Activated CD8-positive, alpha-beta memory T cell treated with anti-CD3 and anti-CD28 coated beads for 24 hours (primary cell): Measurements from ENCODE around the gene PYGO2.

ENCODE experiments used
- DNase-seq: peaks from one replicate; pipeline ENCODE4 v3.0.0-alpha.2; 2020

PYGO2 gene

GRCh38 chr1:154961207-154962155, at the start of gene PYGO2:
TSS of gene PYGO2 (minus strand) at chr1:154961782. CDS start at chr1:154961576, 206 bp downstream.
- DNase-seq: peak; percentile 93

- DNase-seq: no peak
Measured at GRCh38 chr1:155011004-155011416, 49.4 kb upstream of the PYGO2 start.

GRCh38 chr1:155010211-155010918, 48.8 kb upstream of the PYGO2 start:
- no peak for DNase-seq

GRCh38 chr1:155009742-155010141, 48.2 kb upstream of the PYGO2 start:
- DNase-seq: no peak

DNA sequence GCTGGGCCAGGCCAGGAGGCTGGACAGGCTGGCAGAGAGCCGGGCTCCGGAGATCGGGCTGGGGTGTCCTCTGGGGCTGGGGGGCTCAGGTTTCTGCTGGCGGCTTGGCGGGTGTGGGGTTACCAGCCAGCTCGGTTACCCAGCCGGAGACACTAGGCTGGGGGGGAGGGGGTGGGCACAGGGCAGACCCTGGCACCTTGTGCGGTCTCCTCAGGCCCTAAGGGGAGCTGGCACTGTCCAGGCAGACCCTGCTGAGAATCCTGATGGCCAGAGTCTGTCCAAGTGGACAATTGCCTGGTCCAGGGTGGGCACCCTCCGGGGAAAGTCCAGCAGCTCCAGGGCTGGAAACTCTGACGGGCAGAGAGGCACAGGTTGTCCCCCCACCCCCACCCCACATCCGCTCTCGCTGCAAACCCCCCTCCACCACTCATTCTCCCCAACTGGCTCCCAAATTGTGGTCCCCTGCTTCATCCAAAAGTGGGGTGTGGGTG, 47.7 kb upstream of the PYGO2 start:
- no peak for DNase-seq

DNA sequence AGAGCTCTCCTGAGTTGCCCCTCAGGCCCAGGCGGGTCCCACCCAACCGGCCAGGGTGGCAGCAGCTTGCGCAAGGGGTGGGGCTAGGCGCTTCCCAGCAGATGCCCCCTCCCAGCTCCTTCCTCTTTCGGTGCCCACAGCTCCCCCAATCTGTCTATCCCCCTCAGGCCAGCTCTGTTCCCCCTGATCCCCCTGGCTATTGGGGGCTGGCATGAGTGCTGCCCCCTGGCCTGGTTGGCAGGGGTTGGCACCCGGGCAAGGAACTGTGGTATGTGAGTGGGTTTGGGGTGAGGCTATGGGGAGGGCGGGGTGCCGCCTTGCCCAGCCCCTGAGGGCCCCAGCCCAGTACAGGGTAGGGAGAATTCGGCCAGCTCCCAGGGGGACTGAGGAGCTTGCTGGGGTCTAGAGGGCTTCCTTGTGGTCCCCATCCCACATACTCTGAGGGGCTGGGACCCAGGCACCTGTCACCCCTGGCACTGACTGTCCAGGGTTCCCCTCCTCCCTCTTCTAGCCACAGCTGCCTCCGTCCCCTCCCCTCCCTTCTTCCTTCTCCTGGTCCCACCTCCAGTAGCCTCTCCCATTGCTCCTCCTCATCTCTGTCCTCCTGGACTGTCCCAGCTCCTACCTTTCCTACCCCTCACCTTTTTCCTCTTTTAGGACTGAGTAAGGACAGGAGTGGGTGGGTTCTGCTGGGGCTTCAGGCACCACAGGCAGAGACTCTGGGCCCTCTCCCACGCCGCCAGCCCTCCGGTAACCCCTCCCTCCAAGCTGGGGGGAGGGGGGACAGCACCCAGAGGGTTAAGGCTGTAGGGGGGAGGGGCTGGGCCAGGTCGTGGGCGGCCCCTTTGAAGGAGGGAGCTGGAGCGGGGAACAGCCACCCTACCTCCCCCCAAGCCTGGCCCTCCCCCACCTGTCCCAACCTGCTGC, 46.7 kb upstream of the PYGO2 start:
- no peak for DNase-seq

- no peak for DNase-seq
Measured at GRCh38 chr1:155007251-155007828, 45.8 kb upstream of the PYGO2 start.

GRCh38 chr1:155006601-155007101, 45.1 kb upstream of the PYGO2 start:
- DNase-seq: peak; percentile 74

- no peak for DNase-seq
Measured at GRCh38 chr1:155005076-155006011, 43.8 kb upstream of the PYGO2 start.

DNA sequence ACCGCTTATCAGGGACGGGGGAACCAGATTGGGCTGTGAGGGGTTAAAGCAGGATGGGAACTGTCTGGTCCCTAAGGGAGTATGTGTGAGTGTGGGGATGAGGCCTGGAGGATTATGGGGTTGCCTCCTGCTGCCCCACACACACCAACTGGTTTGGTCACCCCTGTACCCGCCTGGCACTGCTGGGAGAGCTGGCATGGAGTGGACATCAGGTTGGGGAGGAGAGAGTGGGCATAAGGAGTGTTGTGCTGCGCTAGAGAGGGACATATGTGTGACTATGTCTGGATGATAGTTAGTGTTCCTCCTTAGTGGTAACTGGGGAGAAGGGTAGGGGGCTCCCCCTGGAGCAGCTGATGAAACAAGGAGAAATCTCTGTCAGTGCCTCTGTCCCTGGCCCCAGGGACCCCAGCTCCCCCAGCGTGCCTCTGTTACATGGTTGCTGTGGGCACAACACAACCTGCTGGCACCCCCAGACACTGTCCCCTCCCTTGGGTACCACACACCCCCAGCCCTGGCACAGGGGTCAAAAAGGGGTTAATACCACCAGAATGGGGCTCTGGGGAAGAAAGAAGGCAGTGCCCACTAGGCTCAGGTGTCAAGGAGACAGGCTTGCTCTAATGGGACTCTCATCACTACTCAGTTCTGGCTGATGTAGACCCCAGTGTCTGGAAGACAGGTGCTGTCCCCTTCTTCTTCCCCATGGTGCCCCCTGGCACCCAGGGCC, 42.9 kb upstream of the PYGO2 start:
- DNase-seq: no peak

DNA sequence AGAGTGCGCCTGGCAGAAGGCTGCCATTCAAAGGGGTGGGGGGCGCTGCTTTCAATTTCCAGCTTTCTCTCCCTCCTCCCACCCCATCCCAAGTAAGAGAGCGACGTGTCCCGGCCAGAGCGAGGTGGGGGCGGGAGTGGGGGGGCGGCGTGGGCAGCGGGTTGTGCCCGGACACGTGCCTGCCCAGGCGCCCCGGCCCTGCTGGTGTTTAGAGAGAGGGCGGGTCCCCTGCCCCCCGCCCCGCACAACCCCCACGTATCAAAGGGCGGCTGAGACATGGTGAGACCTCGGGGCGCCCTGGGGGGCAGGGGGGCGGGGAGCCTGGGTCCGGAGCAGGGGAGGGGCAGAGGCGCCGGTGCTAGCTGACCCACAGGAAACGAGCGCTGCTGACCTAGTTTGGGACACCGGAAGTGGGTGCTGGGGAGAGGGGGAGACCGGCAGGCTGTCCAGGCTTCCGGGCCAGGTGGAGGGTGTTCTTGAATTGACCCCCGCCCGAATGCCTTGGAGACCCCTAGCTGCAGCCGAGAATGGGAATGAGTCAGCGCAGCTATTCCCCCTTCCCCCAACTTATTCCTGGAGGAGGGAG, 42.3 kb upstream of the PYGO2 start:
- DNase-seq: no peak

DNA sequence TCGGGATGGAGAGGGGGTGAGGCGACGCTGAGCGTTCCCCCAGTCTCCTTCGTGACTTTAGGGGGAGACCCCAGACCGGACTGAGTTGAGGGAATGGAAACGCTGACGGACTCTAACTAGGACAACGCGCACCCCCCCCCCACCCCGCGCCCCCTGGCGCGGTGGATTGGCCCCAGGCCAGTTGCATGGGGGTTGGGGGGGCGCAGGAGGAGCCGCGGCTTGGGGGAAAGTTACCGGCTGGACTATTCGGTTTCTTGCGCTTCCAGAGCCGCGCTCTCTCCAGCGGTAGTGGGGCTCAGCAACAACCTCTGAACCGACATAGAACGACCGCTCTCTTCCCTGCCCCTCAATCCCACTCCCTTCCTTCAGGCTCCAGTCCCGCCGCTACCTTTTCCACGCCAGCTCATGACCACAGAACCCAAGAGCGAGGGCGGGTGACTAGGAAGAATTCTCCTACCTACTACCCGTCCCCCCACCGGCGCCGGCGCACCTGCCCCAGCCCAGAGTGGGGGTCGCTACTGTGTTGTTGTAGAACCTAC, 41.7 kb upstream of the PYGO2 start:
- DNase-seq: peak; percentile 70

GRCh38 chr1:155002464-155003226, 41.1 kb upstream of the PYGO2 start, which contains the start of gene ZBTB7B:
TSS of gene ZBTB7B (plus strand) at chr1:155002802. CDS start at chr1:155014661, 11,859 bp downstream.
- DNase-seq: no peak

DNA sequence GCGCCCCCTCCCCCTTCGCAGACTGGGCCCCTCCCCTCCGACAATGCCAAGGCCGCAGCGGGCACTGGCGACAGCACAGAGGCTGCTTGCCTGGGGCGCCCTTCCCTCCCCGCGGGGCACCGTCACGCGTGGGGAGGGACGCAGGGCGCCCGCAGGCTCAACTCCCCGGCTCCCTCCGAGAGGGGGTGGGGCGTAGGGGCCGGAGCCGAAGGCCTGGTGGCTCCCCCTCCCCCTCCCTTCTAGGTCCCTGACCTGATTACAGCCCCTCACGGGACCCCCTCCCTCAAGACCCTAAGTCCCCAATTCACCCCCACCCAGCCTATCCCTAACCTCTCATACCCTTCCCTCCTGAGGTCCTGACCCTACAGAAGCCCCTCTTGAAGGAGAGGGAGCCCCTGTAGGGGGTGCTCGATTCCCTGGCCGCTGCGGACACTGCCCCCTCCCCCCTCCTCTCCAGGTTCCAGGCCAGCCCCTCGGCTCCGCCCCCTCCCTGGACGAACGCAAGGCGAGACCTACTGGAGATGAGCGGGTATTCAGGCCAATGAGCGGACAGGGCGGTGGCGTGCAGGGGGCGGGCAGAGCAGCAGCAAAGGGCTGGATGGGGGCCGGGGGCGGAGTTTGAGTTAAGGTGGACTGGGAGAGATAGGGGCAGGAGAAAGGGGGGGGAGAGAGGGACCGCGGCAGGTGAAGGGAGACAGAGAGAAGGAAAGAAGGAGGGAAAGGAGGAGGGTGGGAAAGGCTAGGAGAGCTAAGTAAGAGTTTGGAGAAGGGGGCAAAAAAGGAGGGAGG, 40.3 kb upstream of the PYGO2 start:
- peak; percentile 98 for DNase-seq

GRCh38 chr1:155001425-155001674, 39.8 kb upstream of the PYGO2 start:
- no peak for DNase-seq

DNA sequence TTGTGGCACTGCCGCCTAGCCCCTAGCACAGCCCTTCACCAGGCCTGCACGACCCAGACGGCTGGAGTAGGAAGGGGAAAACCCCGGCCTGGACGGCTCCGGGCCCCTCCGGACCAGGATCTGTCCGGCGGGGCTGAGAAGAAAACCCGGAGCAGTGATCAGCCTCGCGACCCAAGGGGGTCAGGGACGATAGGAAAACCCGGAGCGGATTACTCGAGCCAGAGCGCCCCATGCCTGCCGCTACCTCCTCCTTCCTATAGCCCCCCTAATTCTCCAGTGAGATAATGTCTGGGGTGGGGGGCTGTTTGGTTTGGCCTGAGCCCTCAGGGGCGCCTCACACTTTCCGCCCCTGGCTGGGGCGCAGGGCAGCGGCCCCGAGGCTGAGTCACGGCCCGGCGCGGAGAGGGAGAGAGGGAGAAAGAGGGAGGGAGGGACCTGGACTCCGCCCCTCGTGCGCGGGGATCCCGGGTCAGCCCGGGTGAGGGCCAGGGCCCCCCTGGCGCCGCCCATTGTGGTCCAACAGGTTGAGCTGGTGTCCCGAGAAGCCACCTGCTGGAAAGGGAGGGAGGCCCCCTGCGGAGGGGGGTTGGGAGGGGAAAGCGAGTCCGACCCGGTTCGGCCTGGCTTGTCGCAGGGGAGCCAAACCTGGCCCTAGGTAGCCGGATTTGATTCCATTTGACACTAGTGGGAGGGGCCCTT, 39.3 kb upstream of the PYGO2 start:
- peak; percentile 92 for DNase-seq

DNA sequence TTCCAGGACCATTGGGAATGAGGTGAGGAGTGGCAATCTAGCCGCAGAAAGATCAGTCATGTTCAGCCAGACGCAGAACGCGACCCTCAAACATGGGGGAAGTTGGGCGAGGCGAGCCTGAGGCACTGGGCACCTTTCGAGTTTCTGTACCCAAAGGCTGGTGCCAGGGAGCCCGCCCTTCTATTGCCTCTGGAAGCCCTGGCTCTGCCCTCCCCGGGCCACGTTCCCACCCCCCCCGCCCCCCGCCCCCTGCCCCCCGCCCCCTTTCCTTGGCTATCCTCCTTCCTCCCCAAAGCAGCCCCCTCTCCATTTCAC, 38.8 kb upstream of the PYGO2 start:
- peak; percentile 84 for DNase-seq
